GM19025 (cell line): ENCODE measurements around the gene CYP3A4.
A peak's percentile ranks its signal among the peaks of the same experiment; 100 is the strongest.
"Not testable (repeated sequence)": the region's sequence is repeated elsewhere in the genome, so short reads cannot be mapped to it uniquely, and the experiment has no call there.

Experiments
- ATAC-seq: cut with Tn5 transposase; IDR thresholded peaks from one replicate; pipeline ENCODE4 v1.9.1; 2021; ENCODE audit warnings: mild to moderate bottlenecking, low read depth, moderate library complexity; ENCODE audit not compliant: unreplicated experiment

The CYP3A4 gene

GRCh38 chr7:99793443-99793842 is 9.5 kb upstream of the CYP3A4 start:
- no peak for ATAC-seq

GRCh38 chr7:99792967-99793366 is 9.0 kb upstream of the CYP3A4 start:
- ATAC-seq, result no peak

GRCh38 chr7:99791667-99792369 is 7.8 kb upstream of the CYP3A4 start:
- ATAC-seq, result no peak

GRCh38 chr7:99791021-99791420 is 7.0 kb upstream of the CYP3A4 start:
- no peak for ATAC-seq

- ATAC-seq, result no peak
These were observed 6.4 kb upstream of the CYP3A4 start for GRCh38 chr7:99790407-99790806.

- ATAC-seq, result no peak
These were observed 5.6 kb upstream of the CYP3A4 start for GRCh38 chr7:99789441-99790070.

- no peak for ATAC-seq
These were observed 4.6 kb upstream of the CYP3A4 start for GRCh38 chr7:99788554-99788953.

- no peak for ATAC-seq
These were observed 2.8 kb upstream of the CYP3A4 start for GRCh38 chr7:99786726-99787335.

GRCh38 chr7:99785654-99786053 is 1.7 kb upstream of the CYP3A4 start:
- not testable (repeated sequence) for ATAC-seq

- no peak for ATAC-seq
These were observed 1.7 kb downstream of the CYP3A4 start for GRCh38 chr7:99782012-99782953.

- ATAC-seq, result no peak
These were observed 3.4 kb downstream of the CYP3A4 start for GRCh38 chr7:99780588-99780987.

- no peak for ATAC-seq
These were observed 4.0 kb downstream of the CYP3A4 start for GRCh38 chr7:99779949-99780348.

GRCh38 chr7:99778880-99779279 is 5.1 kb downstream of the CYP3A4 start:
- no peak for ATAC-seq

- ATAC-seq, result not testable (repeated sequence)
These were observed 10.6 kb downstream of the CYP3A4 start for GRCh38 chr7:99773395-99773794.

- ATAC-seq, result no peak
These were observed 11.4 kb downstream of the CYP3A4 start for GRCh38 chr7:99772565-99772964.

- ATAC-seq, result not testable (repeated sequence)
These were observed 14.5 kb downstream of the CYP3A4 start for GRCh38 chr7:99769494-99769893.

GRCh38 chr7:99768471-99768870 is 15.5 kb downstream of the CYP3A4 start:
- no peak for ATAC-seq

GRCh38 chr7:99767662-99768061 is 16.3 kb downstream of the CYP3A4 start:
- peak; percentile 71 for ATAC-seq

GRCh38 chr7:99766484-99767099 is 17.4 kb downstream of the CYP3A4 start:
- no peak for ATAC-seq

GRCh38 chr7:99764478-99764877 is 19.5 kb downstream of the CYP3A4 start:
- no peak for ATAC-seq
